ENCODE results near the gene CERS2.

CERS2 gene

GRCh38 chr1:151003180-151003579 lies 28.5 kb upstream of the CERS2 start:
- H2AFZ ChIP-seq (ENCODE audit: low read depth, low read length), result no peak overlapping the region
- no peaks in the 10 kb centered on the region for H3K9me3 ChIP-seq (ENCODE audit: low read length)
- no peak overlapping the region for H3K4me3 ChIP-seq (ENCODE audit: low read length)
- H3K4me1 ChIP-seq (ENCODE audit: insufficient read depth, low read length), result peaks cover 27% of the 10 kb centered on the region
- no peaks in the 10 kb centered on the region for H3K27me3 ChIP-seq (ENCODE audit: insufficient read depth, low read length)
- H3K36me3 ChIP-seq (ENCODE audit: insufficient read depth, low read length), result peaks cover 20% of the 10 kb centered on the region

GRCh38 chr1:151002611-151003010 lies 28.0 kb upstream of the CERS2 start:
- Histone ChIP-seq H3K4me3 (ENCODE audit: low read length) (no peak overlapping the region), H3K4me1 (ENCODE audit: insufficient read depth, low read length) (peaks cover 23% of the 10 kb centered on the region), H3K9me3 (ENCODE audit: low read length) (no peaks in the 10 kb centered on the region), H2AFZ (ENCODE audit: low read depth, low read length) (no peak overlapping the region), H3K36me3 (ENCODE audit: insufficient read depth, low read length) (peaks cover 21% of the 10 kb centered on the region), H3K27me3 (ENCODE audit: insufficient read depth, low read length) (no peaks in the 10 kb centered on the region)

- Histone ChIP-seq H3K36me3 (ENCODE audit: insufficient read depth, low read length) (peaks cover 26% of the 10 kb centered on the region), H3K27me3 (ENCODE audit: insufficient read depth, low read length) (no peaks in the 10 kb centered on the region), H2AFZ (ENCODE audit: low read depth, low read length) (no peak overlapping the region), H3K4me1 (ENCODE audit: insufficient read depth, low read length) (peaks cover 19% of the 10 kb centered on the region), H3K9me3 (ENCODE audit: low read length) (no peaks in the 10 kb centered on the region), H3K4me3 (ENCODE audit: low read length) (no peak overlapping the region)
These were observed 27.4 kb upstream of the CERS2 start for GRCh38 chr1:151002051-151002450.

- no peaks in the 10 kb centered on the region for H3K9me3 ChIP-seq (ENCODE audit: low read length)
- H3K4me3 ChIP-seq (ENCODE audit: low read length), result no peak overlapping the region
- H2AFZ ChIP-seq (ENCODE audit: low read depth, low read length), result no peak overlapping the region
- peaks cover 30% of the 10 kb centered on the region for H3K36me3 ChIP-seq (ENCODE audit: insufficient read depth, low read length)
- no peaks in the 10 kb centered on the region for H3K27me3 ChIP-seq (ENCODE audit: insufficient read depth, low read length)
- peaks cover 16% of the 10 kb centered on the region for H3K4me1 ChIP-seq (ENCODE audit: insufficient read depth, low read length)
These were observed 27.0 kb upstream of the CERS2 start for GRCh38 chr1:151001602-151002001.

- Histone ChIP-seq H3K4me3 (ENCODE audit: low read length) (no peak overlapping the region), H3K27me3 (ENCODE audit: insufficient read depth, low read length) (no peaks in the 10 kb centered on the region), H3K9me3 (ENCODE audit: low read length) (no peaks in the 10 kb centered on the region), H3K36me3 (ENCODE audit: insufficient read depth, low read length) (peaks cover 30% of the 10 kb centered on the region), H3K4me1 (ENCODE audit: insufficient read depth, low read length) (peaks cover 7% of the 10 kb centered on the region), H2AFZ (ENCODE audit: low read depth, low read length) (no peak overlapping the region)
These were observed 25.8 kb upstream of the CERS2 start for GRCh38 chr1:151000408-151000807.

GRCh38 chr1:150999926-151000325 lies 25.3 kb upstream of the CERS2 start:
- Histone ChIP-seq H3K4me1 (ENCODE audit: insufficient read depth, low read length) (peaks cover 5% of the 10 kb centered on the region), H3K9me3 (ENCODE audit: low read length) (no peaks in the 10 kb centered on the region), H3K27me3 (ENCODE audit: insufficient read depth, low read length) (no peaks in the 10 kb centered on the region), H3K4me3 (ENCODE audit: low read length) (no peak overlapping the region), H2AFZ (ENCODE audit: low read depth, low read length) (no peak overlapping the region), H3K36me3 (ENCODE audit: insufficient read depth, low read length) (peaks cover 30% of the 10 kb centered on the region)

GRCh38 chr1:150999051-150999674 lies 24.5 kb upstream of the CERS2 start:
- H2AFZ ChIP-seq (ENCODE audit: low read depth, low read length), result no peak overlapping the region
- no peak overlapping the region for H3K4me3 ChIP-seq (ENCODE audit: low read length)
- no peaks in the 10 kb centered on the region for H3K4me1 ChIP-seq (ENCODE audit: insufficient read depth, low read length)
- H3K36me3 ChIP-seq (ENCODE audit: insufficient read depth, low read length), result peaks cover 30% of the 10 kb centered on the region
- no peaks in the 10 kb centered on the region for H3K27me3 ChIP-seq (ENCODE audit: insufficient read depth, low read length)
- H3K9me3 ChIP-seq (ENCODE audit: low read length), result no peaks in the 10 kb centered on the region

- Histone ChIP-seq H3K27me3 (ENCODE audit: insufficient read depth, low read length) (no peaks in the 10 kb centered on the region), H3K4me3 (ENCODE audit: low read length) (no peak overlapping the region), H3K36me3 (ENCODE audit: insufficient read depth, low read length) (peaks cover 30% of the 10 kb centered on the region), H2AFZ (ENCODE audit: low read depth, low read length) (no peak overlapping the region), H3K9me3 (ENCODE audit: low read length) (no peaks in the 10 kb centered on the region), H3K4me1 (ENCODE audit: insufficient read depth, low read length) (no peaks in the 10 kb centered on the region)
These were observed 23.3 kb upstream of the CERS2 start for GRCh38 chr1:150997949-150998348.

GRCh38 chr1:150997126-150997872 lies 22.7 kb upstream of the CERS2 start:
- no peaks in the 10 kb centered on the region for H3K27me3 ChIP-seq (ENCODE audit: insufficient read depth, low read length)
- H2AFZ ChIP-seq (ENCODE audit: low read depth, low read length), result no peak overlapping the region
- H3K4me1 ChIP-seq (ENCODE audit: insufficient read depth, low read length), result no peaks in the 10 kb centered on the region
- peaks cover 30% of the 10 kb centered on the region for H3K36me3 ChIP-seq (ENCODE audit: insufficient read depth, low read length)
- H3K9me3 ChIP-seq (ENCODE audit: low read length), result no peaks in the 10 kb centered on the region
- H3K4me3 ChIP-seq (ENCODE audit: low read length), result no peak overlapping the region

- peaks cover 25% of the 10 kb centered on the region for H3K36me3 ChIP-seq (ENCODE audit: insufficient read depth, low read length)
- no peaks in the 10 kb centered on the region for H3K4me1 ChIP-seq (ENCODE audit: insufficient read depth, low read length)
- no peaks in the 10 kb centered on the region for H3K9me3 ChIP-seq (ENCODE audit: low read length)
- H3K27me3 ChIP-seq (ENCODE audit: insufficient read depth, low read length), result no peaks in the 10 kb centered on the region
- no peak overlapping the region for H3K4me3 ChIP-seq (ENCODE audit: low read length)
- no peak overlapping the region for H2AFZ ChIP-seq (ENCODE audit: low read depth, low read length)
These were observed 21.3 kb upstream of the CERS2 start for GRCh38 chr1:150995896-150996295.

- Histone ChIP-seq H3K4me1 (ENCODE audit: insufficient read depth, low read length) (no peaks in the 10 kb centered on the region), H3K9me3 (ENCODE audit: low read length) (no peaks in the 10 kb centered on the region), H3K4me3 (ENCODE audit: low read length) (no peak overlapping the region), H3K27me3 (ENCODE audit: insufficient read depth, low read length) (no peaks in the 10 kb centered on the region), H3K36me3 (ENCODE audit: insufficient read depth, low read length) (peaks cover 25% of the 10 kb centered on the region), H2AFZ (ENCODE audit: low read depth, low read length) (no peak overlapping the region)
These were observed 20.8 kb upstream of the CERS2 start for GRCh38 chr1:150995460-150995859.

GRCh38 chr1:150994248-150994647 lies 19.6 kb upstream of the CERS2 start:
- H3K36me3 ChIP-seq (ENCODE audit: insufficient read depth, low read length), result peaks cover 20% of the 10 kb centered on the region
- H3K4me3 ChIP-seq (ENCODE audit: low read length), result no peak overlapping the region
- H3K27me3 ChIP-seq (ENCODE audit: insufficient read depth, low read length), result no peaks in the 10 kb centered on the region
- H2AFZ ChIP-seq (ENCODE audit: low read depth, low read length), result no peak overlapping the region
- H3K4me1 ChIP-seq (ENCODE audit: insufficient read depth, low read length), result no peaks in the 10 kb centered on the region
- no peaks in the 10 kb centered on the region for H3K9me3 ChIP-seq (ENCODE audit: low read length)

GRCh38 chr1:150992626-150993025 lies 18.0 kb upstream of the CERS2 start:
- Histone ChIP-seq H3K36me3 (ENCODE audit: insufficient read depth, low read length) (peaks cover 10% of the 10 kb centered on the region), H3K9me3 (ENCODE audit: low read length) (no peaks in the 10 kb centered on the region), H3K4me3 (ENCODE audit: low read length) (no peak overlapping the region), H3K27me3 (ENCODE audit: insufficient read depth, low read length) (no peaks in the 10 kb centered on the region), H2AFZ (ENCODE audit: low read depth, low read length) (no peak overlapping the region), H3K4me1 (ENCODE audit: insufficient read depth, low read length) (no peaks in the 10 kb centered on the region)
